ENCODE measurements around the gene PGAP3.

- TF ChIP-seq CTCF (conservative IDR thresholded peaks at IDR 0.05; ENCODE audit: low read depth, low read length) = no peak
- TF ChIP-seq POLR2A (IDR thresholded peaks at IDR 0.05; ENCODE audit: low read depth, low read length) = no peak
Observed at GRCh38 chr17:39683295-39683939, 4.4 kb downstream of the PGAP3 start.

All from IMR-90 (cell line).